Measurements from ENCODE around the gene PDE4D.

DNA sequence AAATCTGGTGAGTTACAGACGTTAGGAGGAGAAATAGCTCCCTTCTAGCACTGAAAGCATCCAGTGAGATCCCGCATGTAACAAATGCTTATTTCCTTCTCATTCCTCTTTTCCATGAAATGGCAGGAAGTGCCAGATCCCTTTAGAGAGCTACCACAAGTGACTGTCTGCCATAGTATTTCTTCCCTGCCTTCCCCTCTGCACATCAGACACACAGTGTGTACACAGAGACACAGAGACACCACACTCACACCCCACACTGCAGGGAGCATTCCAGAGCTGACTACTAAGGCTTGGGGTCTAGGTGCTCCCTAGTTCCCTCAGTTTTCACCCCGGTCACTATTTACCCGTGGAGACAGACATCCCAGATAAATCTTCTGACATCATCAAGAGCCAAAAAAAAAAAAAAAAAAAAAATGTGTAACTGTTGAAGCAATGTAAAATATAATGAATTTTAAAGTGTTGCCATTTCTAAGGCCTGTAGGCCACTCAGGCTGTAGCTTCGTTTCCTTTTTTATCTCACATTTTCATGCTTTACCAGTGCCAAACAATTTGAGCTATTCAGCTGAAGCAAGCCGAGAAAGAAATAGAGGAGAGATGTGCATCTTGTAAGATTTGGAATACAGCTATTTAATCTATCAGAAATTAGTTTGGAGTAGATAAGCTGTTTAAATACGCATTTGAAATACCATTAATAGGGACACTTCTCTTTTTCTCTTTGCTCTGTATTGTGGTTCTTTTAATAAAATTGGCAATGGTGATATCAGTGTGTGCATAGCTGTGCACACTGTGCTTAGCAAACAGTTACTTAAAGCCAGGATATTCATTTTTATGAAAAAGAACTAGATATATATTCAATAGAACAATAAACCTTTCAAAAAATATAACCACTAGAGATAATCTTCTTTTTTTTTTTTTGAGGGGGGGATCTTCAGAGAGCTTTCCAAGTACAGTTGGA, 405.5 kb downstream of the PDE4D start:
- TF ChIP-seq, protein P1, sequence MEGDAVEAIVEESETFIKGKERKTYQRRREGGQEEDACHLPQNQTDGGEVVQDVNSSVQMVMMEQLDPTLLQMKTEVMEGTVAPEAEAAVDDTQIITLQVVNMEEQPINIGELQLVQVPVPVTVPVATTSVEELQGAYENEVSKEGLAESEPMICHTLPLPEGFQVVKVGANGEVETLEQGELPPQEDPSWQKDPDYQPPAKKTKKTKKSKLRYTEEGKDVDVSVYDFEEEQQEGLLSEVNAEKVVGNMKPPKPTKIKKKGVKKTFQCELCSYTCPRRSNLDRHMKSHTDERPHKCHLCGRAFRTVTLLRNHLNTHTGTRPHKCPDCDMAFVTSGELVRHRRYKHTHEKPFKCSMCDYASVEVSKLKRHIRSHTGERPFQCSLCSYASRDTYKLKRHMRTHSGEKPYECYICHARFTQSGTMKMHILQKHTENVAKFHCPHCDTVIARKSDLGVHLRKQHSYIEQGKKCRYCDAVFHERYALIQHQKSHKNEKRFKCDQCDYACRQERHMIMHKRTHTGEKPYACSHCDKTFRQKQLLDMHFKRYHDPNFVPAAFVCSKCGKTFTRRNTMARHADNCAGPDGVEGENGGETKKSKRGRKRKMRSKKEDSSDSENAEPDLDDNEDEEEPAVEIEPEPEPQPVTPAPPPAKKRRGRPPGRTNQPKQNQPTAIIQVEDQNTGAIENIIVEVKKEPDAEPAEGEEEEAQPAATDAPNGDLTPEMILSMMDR (IDR thresholded peaks at IDR 0.05; ENCODE audit: insufficient read depth, low read depth, low read length), result no peak
- TF ChIP-seq EZH2 (IDR thresholded peaks at IDR 0.05; ENCODE audit: insufficient read depth, low read length), result no peak

Measured in astrocyte (in vitro differentiated cells and primary cell).